Activated CD4-positive, CD25-positive, alpha-beta regulatory T cell treated with anti-CD3 and anti-CD28 coated beads, Interleukin-2, amount 50 U/mL, for 16 hours (primary cell): ENCODE data around the gene GTF3C2.

Experiments used
- DNase-seq: peaks from one replicate; pipeline ENCODE4 v3.0.0-alpha.2; 2020; ENCODE audit warnings: low read depth, low spot score

Gene GTF3C2

GRCh38 chr2:27296481-27296880, 60.1 kb downstream of the GTF3C2 start:
- DNase-seq, result no peak

DNA sequence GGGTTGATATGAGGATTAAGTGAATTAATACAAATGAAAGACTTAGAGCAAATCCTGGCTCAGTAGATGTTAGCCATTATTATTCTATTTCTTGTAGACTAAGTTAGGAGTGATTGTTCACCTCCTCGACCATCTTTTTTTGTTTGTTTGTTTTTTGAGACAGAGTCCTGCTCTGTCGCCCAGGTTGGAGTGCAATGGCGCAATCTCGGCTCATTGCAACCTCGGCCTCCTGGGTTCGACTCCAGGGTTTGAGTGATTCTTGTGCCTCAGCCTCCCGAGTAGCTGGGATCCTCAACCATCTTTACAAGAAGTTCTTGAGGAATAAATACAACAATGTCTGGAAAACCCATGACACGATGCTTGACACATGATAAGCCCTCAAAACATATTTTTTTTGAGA, 61.6 kb downstream of the GTF3C2 start:
- no peak for DNase-seq

DNA sequence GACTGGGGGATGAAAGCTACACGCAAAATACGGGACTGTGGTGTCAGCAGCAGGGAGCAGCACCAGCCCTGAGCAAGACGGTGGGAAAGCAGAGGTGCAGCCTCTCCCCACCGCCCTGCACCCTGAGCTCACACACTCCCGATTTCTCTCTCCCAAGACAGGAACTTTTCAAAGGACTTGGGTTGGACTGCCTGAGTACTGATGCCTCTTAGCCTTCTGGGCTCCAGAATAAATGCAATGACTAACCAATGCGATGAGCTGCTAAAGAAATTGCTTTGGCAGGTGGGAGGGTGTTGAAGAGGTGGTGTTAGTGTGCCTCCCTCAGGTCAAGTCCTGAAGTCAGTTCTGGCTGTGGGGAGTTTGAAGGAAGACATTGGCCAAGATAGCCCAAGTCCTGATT, 64.7 kb downstream of the GTF3C2 start:
- no peak for DNase-seq

DNA sequence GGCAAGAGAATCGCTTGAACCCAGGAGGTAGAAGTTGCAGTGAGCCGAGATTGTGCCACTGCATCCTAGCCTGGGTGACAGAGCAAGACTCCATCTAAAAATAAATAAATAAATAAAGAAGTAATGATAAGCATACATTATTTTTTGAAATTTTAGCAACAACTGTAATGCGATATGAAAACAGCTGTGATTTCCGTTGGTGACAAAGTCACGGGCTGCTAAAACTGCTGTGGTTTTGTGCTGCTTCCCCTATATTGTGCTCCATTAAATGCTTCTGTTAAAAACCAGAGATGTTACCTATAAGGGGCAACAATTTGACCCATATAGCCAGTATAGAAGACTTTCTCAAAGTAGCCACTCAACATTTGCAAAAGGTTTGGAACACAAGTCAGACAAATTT, 66.0 kb downstream of the GTF3C2 start:
- no peak for DNase-seq

DNA sequence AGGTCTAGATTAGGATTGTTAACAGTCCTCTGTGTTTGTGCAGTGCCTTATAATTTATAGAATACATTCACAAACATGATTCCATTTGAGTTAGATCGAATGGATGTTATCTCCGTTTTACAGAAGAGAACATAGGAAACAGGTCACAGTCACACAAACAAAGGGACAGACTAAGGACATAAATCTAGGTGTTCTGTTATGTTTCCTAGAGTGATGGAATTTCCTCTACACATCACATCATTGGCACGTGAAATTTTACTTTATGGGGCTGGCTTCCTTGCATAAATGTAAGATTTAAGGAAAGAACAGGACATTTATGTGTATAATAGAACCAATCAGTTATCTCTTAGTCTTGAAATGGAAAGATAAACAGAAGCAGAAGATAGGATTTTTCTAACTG, 68.0 kb downstream of the GTF3C2 start:
- no peak for DNase-seq

- no peak for DNase-seq
Measured at GRCh38 chr2:27285481-27285880, 71.1 kb downstream of the GTF3C2 start.

DNA sequence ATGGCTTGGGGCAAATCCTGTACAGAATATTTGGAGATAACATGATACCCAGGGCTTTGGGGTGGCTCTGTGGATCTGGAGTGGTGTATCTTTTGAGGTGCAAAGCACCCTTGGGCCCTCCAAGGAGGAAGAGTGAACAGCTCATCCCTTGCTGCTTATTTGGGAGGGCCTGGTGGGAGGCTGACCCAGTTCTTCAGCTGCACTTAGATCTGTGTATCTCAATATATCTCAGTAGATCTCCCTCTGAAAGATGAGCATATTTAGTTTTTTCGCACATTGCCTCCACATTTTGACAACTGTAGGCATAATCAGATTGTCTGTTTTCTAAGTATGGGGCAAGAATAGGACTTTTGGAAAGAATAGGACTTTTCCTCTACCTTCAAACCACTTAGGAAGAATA, 71.6 kb downstream of the GTF3C2 start:
- no peak for DNase-seq

GRCh38 chr2:27282892-27283291, 73.7 kb downstream of the GTF3C2 start:
- no peak for DNase-seq

- DNase-seq, result no peak
Measured at GRCh38 chr2:27281855-27282559, 74.6 kb downstream of the GTF3C2 start, which contains the start of gene TRIM54. Gene TRIM54, plus strand, starts transcription at chr2:27282429. Its CDS starts 303 bp downstream, at chr2:27282732.

DNA sequence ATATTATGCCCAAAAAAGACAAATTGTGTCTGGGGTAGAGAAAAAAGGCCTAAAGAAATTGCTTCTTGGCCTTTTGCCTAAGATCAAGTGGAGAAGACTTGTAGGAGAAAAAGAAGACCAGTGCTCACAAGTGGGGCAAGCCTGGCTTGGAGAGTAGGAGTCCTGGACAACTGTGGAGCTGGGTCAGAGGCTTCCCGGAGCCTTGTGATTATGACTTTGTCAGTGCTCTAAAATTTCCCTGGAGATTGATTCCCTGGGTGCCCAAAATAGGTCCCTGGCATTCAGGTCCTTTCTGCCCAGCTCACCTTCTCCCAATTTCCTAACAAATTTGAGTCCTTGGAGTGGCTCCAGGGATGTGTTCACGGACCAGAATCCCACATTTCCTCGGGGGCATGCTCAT, 75.1 kb downstream of the GTF3C2 start:
- no peak for DNase-seq

GRCh38 chr2:27280826-27281225, 75.7 kb downstream of the GTF3C2 start:
- DNase-seq, result no peak

DNA sequence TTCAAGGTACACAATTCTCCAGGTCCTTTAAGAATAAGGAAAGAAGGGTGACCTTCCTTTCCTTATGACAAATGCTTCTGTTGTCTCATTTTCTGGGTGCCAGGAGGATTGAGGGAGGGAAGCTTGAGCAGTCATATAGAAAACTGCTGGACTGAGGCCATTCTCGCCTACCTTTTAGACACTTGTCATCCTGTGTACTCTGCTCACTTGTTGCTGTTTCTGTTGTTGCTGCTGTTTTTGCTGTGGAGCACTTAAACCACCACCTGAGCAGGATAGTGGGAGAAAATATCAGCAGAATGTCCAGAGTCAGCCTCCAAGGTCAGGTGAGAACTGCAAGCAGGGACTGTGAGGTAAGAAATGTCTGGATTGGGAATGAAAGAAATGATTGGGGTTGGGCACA, 78.6 kb downstream of the GTF3C2 start:
- DNase-seq, result no peak
